ENCODE data around the gene NLGN1.

NLGN1 gene

DNA sequence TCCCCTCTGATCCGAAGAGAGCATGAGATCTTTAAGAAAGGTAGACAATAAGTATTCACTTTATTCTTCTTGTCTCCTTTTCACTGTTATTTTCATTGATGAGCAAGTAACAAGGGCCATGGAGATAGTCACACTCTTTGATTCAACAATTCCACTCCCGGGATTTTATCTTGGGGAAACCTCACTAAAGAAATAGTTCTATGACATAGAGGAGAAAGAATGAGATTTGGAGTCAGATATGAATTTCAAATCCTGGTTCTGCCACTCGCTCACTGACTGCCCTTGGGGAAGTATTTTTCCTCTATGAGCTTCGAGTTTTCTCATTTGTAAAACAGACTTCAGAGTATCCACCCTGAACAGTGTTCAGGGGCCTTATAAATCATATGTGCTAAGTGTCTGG lies 514.6 kb downstream of the NLGN1 start:
- peak; percentile 82 for DNase-seq (ENCODE audit: low read depth)

GRCh38 chr3:173913397-173913796 lies 515.9 kb downstream of the NLGN1 start:
- peak; percentile 84 for DNase-seq (ENCODE audit: low read depth)

GRCh38 chr3:173913974-173914421 lies 516.5 kb downstream of the NLGN1 start:
- peak; percentile 37 for DNase-seq (ENCODE audit: low read depth)

- DNase-seq (ENCODE audit: low read depth), result no peak
These were observed 519.3 kb downstream of the NLGN1 start for GRCh38 chr3:173916799-173917198.

DNA sequence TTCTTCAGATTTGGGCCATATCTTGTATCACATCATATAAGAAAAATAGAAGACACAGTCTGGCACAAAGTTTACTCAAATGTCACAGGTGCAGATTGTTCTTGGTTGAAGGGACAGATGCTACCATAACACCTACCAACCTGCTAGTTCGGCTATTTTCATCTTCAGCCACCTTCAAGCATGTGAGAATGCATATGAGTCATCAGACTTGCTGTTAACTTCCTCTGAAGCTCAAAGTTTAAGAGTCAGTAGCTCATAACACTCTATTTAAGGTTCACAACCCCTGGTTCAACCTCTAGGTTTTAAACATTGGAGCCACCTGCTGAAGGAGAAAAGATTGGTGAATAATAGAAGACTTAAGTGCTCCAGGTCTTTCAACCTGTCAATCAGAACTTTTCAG lies 522.8 kb downstream of the NLGN1 start:
- peak; percentile 36 for DNase-seq (ENCODE audit: low read depth)

DNA sequence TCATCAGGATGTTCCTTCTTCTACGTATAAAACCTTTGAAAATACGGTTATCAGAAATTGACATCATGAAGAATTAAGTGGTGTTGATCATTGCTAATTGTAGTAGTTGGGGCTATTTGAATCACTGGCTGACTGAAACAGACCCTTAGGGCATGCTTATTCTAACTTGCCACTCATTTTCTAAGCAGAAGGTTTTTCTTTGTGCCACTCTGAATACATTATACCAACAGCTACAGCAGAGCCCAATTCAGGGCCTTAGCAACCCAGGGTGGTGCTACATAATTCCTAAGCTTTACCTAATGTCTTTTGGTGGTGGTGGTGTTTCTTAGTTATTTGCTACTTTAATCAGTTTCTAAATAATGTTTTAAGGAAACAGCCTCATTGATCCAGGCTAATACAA lies 524.2 kb downstream of the NLGN1 start:
- DNase-seq (ENCODE audit: low read depth), result no peak

- DNase-seq (ENCODE audit: low read depth), result no peak
These were observed 525.7 kb downstream of the NLGN1 start for GRCh38 chr3:173923204-173923603.

DNA sequence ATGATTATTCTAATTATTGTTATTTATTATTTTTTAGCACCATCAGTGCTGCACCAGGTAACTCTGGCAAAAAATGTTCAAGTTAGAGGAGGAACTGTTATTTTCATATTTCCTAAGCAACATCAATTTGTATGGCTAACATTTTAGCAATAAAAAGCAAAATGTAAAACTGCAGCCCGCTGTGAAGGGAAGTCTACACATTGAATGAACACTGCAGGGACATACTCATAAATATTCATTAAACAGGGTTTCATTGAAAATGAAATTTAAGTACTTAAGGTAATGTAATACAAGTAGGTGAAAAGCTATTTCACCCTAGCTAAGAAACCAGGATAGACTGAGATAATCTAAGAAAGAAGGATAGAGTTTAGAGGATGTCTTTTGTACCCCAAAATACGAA lies 532.7 kb downstream of the NLGN1 start:
- no peak for DNase-seq (ENCODE audit: low read depth)

DNA sequence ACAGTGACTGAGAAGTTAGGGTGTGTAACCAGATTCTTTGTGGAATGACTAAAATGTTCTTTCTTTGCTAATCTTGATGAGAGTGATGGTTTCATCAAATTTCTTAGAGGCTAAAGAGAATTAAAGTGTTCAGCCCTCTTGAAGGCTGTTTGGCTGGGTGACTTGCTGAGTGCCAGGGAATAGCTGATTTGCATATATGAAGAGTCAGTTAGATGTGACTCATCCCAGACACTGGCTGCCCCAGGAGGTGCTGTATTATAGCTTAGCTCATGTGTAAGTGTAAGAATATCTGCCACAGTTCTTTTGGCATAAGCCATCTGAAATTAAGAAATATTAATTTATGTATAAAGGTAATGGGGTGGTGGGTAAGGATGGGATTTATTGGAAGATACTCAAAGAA lies 535.1 kb downstream of the NLGN1 start:
- DNase-seq (ENCODE audit: low read depth), result peak; percentile 85

DNA sequence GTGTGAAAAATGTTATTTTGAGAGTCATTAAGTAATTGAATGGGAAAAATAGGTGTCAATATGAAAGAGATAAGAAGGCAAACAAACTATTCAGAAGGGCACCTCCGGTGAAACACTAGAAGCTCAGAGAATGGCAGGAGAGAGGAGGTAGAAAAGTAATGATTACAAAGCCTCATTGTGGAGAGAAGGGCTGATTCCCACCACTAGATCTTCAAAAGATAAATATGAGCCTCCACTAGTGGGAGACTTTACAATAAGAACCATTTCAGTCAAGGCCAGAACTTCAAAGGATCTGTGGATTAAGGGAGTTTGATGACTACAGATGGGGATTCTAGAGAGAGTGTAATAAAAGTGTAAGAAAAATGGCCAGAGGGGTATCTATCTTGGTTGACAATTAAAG lies 535.6 kb downstream of the NLGN1 start:
- DNase-seq (ENCODE audit: low read depth), result no peak

GRCh38 chr3:173936316-173936715 lies 538.8 kb downstream of the NLGN1 start:
- DNase-seq (ENCODE audit: low read depth), result no peak

DNA sequence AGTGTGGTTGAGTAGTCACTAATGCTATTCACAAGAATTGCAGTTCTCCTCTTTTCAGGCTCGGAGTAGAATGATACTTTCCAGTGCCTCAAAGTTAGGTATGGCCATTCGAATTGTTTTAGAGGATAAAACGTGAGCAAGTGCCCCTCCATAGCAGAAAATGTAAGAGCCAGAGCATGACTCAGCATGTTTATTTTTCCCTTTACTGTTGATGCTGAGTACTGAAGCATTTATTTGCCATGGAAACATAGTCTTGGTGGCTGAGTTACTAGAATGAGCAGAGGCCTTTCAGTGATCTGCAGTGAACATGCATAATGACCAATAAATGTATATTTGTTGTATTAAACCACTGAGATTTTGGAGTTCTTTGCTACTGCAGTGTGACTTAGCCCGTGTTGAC lies 540.6 kb downstream of the NLGN1 start:
- peak; percentile 80 for DNase-seq (ENCODE audit: low read depth)

- DNase-seq (ENCODE audit: low read depth), result peak; percentile 6
These were observed 541.1 kb downstream of the NLGN1 start for GRCh38 chr3:173938616-173939015.

DNA sequence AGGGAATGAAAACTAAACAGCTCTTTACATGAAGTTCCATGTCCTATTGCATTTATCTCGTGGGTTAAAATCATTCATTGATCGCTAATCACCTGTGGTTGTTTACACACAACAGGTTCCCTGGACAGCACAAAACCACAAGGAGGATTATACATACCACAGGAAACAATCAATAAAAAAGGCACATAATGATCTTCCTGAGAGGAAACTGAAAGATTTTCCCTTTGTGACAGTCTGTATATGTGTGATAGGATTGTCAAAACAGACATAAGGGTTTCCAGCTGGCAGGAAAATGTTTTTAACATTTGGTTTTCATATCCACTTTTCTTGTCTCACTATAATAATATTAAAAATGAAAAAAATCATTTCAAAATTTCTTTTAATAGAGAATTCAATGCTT lies 541.8 kb downstream of the NLGN1 start:
- DNase-seq (ENCODE audit: low read depth), result no peak

- no peak for DNase-seq (ENCODE audit: low read depth)
These were observed 545.7 kb downstream of the NLGN1 start for GRCh38 chr3:173943264-173943663.

DNA sequence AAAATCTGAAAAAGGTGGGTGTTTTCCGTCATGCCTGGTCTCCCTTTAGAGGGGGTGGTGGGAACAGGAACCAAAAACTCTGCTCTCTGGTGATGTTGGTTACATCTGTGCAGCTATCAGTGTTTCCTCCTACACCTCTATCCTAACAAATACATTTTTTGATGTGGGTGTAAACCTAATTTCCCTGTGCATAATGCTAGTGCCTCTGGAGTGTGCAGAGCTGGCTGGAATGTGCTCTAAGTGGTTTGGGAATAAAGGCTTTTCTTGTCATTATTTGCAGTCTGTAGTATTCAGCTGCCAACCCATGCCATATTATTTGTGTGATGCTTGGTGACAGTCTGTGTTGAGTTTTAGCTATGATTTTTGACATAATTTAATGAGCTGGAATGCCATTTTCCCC lies 547.6 kb downstream of the NLGN1 start:
- no peak for DNase-seq (ENCODE audit: low read depth)

GRCh38 chr3:173945806-173946205 lies 548.3 kb downstream of the NLGN1 start:
- no peak for DNase-seq (ENCODE audit: low read depth)

GRCh38 chr3:173954647-173955046 lies 557.1 kb downstream of the NLGN1 start:
- no peak for DNase-seq (ENCODE audit: low read depth)

DNA sequence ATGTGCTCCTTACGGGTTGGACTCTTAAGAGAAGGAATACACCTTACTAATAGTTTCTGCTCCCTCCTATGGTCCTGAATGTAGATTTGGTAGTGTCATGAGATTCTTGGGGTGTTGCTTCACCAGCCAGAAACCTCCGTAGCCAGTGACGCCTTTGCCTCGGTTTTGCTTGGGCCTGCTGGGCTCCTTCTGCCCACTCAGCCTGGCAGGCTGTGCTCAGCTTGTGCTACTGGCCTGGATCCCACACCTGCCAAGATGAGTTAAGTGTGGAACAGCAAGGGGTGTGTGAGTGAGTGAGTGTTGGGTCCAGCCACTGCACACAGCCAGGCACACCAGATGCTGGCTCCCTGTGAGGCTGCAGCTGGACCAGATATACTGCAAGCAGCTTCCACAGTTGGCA lies 560.1 kb downstream of the NLGN1 start:
- DNase-seq (ENCODE audit: low read depth), result no peak

- no peak for DNase-seq (ENCODE audit: low read depth)
These were observed 561.3 kb downstream of the NLGN1 start for GRCh38 chr3:173958805-173959204.

GRCh38 chr3:173970281-173970680 lies 572.7 kb downstream of the NLGN1 start:
- peak; percentile 57 for DNase-seq (ENCODE audit: low read depth)

DNA sequence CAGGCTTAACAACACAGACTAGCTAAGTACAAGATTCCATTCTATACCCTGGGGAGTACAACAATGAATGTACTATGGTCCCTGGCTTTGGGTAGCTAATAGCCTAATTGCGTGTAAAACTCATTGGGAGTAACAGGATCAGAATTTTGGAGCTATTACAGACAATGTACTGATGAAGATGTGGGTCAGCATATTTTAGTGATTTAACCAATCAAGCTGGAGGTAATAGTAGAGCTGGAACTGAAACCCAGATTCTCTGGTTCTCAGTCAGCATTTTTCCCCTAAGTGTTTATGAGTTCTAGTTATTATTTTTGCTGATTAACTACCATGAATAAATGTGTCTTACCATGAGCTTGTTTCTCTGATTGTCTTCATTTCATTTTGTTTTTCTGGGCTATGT lies 578.7 kb downstream of the NLGN1 start:
- DNase-seq (ENCODE audit: low read depth), result peak; percentile 38

- DNase-seq (ENCODE audit: low read depth), result peak; percentile 88
These were observed 580.2 kb downstream of the NLGN1 start for GRCh38 chr3:173977747-173978146.

DNA sequence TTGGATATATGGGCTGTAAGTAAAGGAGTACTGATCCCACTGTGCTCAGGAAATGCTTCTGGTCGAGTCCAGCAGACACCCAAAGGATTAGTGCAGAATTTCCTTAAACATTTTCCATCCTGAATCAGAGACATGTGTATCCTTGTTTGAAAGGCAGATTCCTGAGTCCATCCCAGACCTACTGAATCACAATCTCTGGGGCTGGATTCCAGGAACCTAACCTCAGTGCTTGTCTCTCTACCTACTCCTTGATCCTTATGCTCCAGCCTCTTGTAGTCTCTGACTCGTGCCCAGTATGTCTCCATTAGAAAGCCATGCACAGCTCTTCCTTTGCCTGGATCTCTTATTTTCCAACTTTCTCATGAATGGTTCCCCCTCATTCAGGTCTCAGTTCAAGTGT lies 585.8 kb downstream of the NLGN1 start:
- DNase-seq (ENCODE audit: low read depth), result peak; percentile 88

GRCh38 chr3:173986861-173987410 lies 589.4 kb downstream of the NLGN1 start:
- DNase-seq (ENCODE audit: low read depth), result no peak

All from EH (cell line).